AG10803 (cell line): ENCODE data around the gene SMYD1.
A peak's percentile ranks its signal among the peaks of the same experiment; 100 is the strongest.

ENCODE experiments used
- DNase-seq: peaks from one replicate; pipeline ENCODE4 v3.0.0; 2010; ENCODE audit warnings: low read depth
- H3K4me3 ChIP-seq: 2 replicates; pipeline ENCODE4 v1.5.1; 2011; ENCODE audit warnings: mild to moderate bottlenecking, low read length, control low read depth
- TF ChIP-seq, protein P1 (sequence below): conservative IDR thresholded peaks from 2 replicates; pipeline ENCODE4 v1.5.1; 2011; ENCODE audit warnings: mild to moderate bottlenecking, low read length, control low read depth, inconsistent platforms

The SMYD1 gene

DNA sequence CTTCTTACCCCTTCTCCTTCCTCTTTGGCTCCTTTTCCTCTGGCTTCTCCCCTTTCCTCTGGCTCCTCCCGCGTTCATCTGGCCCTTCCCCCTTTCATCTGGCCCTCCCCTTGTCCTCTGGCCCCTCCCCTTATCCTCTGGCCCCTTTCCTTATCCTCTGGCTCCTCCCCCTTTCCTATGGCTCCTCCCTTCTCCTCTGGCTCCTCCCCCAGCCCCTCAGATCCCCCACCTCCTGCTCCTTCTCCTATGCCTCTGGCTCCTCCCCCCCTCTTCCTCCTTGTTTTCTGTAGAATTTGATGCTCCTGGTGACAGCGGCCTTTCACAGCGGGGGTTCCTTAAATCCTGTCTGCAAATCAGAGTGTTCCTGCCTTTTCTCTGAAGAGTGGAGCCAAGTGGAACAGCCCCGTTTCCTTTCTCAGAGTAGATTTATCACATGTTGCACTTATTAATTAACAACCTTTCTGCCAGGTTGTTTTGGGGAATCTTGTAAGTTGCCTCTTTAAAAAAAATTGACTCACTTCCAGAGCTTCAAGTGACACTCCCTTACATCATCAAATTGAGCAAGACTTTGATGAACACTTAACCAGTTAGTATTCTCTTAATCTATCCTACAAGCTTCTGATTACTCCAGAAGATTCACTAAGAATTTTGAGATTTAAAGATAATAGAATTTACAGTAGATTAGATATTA is 32.3 kb downstream of the SMYD1 start:
- no peak overlapping the region for H3K4me3 ChIP-seq
- TF ChIP-seq, protein P1, sequence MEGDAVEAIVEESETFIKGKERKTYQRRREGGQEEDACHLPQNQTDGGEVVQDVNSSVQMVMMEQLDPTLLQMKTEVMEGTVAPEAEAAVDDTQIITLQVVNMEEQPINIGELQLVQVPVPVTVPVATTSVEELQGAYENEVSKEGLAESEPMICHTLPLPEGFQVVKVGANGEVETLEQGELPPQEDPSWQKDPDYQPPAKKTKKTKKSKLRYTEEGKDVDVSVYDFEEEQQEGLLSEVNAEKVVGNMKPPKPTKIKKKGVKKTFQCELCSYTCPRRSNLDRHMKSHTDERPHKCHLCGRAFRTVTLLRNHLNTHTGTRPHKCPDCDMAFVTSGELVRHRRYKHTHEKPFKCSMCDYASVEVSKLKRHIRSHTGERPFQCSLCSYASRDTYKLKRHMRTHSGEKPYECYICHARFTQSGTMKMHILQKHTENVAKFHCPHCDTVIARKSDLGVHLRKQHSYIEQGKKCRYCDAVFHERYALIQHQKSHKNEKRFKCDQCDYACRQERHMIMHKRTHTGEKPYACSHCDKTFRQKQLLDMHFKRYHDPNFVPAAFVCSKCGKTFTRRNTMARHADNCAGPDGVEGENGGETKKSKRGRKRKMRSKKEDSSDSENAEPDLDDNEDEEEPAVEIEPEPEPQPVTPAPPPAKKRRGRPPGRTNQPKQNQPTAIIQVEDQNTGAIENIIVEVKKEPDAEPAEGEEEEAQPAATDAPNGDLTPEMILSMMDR = no peak
- DNase-seq = peak; percentile 34

DNA sequence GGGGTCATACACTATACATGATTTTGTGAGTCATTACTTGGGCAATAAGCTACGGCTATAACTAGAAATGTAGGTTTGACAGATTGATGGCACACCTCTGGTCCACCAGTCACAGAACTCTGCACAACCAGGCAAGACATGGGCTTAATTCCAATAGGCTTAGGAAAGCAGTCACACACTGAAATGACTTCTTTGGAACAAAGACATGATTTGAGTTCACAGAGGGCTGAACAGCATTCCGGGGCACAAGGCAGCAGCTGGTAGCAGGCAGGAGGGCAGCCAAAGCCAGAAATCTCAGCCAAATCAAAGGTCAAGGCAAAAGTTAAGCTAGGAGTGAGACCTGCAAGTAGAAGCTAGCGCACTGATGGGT is 32.8 kb downstream of the SMYD1 start:
- no peak overlapping the region for H3K4me3 ChIP-seq
- no peak for DNase-seq
- TF ChIP-seq, protein P1 = no peak

DNA sequence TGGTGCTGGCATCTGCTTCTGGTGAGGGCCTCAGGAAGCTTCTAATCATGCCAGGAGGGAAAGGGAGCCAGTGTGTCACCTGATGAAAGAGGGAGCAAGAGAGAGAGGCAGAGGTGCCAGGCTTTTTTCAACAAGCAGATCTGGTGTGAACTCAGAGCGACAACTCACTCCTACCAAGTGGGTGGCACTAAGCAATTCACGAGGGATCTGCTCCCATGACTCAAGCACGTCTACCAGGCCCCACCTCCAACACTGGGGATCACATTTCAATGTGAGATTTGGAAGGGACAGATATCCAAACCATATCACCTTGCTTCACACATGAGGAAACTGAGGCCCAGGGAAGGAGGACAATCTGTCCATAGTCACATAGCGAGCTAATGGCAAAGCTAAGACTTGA is 41.2 kb downstream of the SMYD1 start:
- TF ChIP-seq, protein P1 = no peak
- no peak overlapping the region for H3K4me3 ChIP-seq
- DNase-seq = no peak

DNA sequence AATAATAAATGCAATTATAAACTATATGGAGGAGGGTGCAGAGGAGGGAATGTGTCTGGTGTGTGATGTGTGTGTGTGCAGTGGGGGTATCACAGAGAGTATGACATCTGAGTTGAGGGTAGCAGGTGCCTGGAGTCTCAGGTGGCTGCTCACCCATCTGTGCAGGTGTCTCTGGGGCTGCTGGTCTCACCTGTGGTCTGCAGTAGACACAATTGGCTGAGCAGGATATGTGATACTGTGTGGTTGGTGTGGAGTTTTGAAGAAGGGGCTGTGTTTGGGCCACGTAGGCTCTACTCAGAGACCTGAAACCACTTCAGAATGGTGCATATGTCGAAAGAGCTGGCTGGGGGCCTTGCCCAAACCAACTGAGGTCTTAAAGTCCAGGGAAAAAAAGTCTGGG is 43.2 kb downstream of the SMYD1 start:
- no peak overlapping the region for H3K4me3 ChIP-seq
- no peak for DNase-seq
- TF ChIP-seq, protein P1 = no peak

DNA sequence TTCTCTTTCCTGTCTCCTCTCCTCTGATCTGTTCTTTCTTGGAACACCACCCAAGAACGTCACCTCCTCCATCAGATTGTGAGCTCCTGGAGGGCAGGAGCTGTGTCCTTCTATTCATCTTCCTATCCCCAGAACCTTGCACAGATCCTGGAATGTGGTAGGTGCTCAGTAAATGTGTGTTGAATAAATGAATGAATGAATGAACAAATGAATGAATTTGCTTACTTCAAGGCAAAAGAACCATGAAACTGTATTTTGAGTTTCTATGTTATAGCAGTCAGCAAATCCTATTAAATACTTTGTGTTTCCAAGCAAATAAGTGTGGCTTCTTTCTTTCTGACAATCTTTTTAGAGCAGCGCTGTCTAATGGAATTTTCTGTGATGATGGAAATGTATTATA is 45.4 kb downstream of the SMYD1 start:
- no peak overlapping the region for H3K4me3 ChIP-seq
- DNase-seq = no peak
- TF ChIP-seq, protein P1 = no peak

DNA sequence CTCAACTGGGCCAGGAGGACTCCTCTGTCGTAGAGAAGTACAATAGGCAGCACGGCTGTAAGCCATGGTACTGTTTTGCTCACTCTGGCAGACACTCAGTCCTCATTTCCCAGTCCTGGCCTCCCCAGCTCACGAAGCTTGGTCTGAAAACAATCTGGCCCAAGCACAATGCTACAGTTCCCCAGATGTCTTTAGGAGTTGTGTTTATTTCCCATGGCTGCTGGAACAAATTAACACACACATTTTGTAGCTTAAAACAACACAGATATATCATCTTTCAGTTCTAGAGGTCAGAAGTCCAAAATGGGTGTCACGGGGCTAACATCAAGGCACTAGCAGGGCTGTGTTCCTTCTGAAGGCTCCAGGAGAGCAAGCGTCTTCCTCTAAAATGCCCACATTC is 47.3 kb downstream of the SMYD1 start:
- TF ChIP-seq, protein P1 = no peak
- no peak for DNase-seq
- no peak overlapping the region for H3K4me3 ChIP-seq

DNA sequence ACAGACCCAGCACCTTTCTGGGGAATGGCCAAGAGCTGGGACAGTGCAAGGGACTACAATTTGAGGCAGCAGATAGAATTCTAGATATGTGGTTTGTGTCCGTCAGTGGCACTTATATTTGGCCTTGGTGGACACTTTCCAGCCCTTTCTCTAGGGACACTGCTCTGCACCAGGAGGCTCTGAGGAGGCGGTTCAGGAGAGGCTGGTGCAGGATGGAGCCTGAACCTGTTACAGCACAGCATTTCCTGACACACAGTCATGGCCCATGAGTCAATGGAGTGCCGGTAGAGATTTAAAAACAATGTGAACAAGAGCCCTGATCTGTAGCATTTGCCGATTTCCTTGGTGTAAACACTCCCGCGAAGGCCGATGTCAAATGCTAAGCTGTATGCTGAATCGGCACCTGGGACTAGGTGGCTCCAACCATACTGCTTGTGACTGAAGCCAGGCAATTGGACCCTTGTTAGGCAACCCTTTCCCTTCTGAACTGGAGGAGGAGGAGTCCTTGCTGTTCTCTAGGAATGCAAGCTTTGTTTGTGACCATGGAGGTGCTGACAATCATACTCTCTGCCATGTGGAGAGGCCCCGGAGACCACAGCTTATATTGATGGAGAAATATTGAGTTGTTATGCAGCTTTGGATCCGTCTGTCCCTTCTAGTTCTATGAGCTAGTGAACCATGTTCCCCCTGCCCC is 48.3 kb downstream of the SMYD1 start:
- DNase-seq = no peak
- no peak overlapping the region for H3K4me3 ChIP-seq
- TF ChIP-seq, protein P1 = no peak
